Astrocyte (in vitro differentiated cells and primary cell): ENCODE results near the gene ANKRD33B.

Experiments used
- EZH2 ChIP-seq: IDR thresholded peaks from 2 replicates; pipeline ENCODE4 v1.6.1; 2012; ENCODE audit warnings: mild to moderate bottlenecking, low read length, inconsistent platforms; ENCODE audit not compliant: insufficient read depth
- TF ChIP-seq, protein P1 (sequence below): IDR thresholded peaks from 2 replicates; pipeline ENCODE4 v1.5.1; 2011; ENCODE audit warnings: low read depth, mild to moderate bottlenecking, inconsistent platforms, low read length, moderate library complexity; ENCODE audit not compliant: insufficient read depth

DNA sequence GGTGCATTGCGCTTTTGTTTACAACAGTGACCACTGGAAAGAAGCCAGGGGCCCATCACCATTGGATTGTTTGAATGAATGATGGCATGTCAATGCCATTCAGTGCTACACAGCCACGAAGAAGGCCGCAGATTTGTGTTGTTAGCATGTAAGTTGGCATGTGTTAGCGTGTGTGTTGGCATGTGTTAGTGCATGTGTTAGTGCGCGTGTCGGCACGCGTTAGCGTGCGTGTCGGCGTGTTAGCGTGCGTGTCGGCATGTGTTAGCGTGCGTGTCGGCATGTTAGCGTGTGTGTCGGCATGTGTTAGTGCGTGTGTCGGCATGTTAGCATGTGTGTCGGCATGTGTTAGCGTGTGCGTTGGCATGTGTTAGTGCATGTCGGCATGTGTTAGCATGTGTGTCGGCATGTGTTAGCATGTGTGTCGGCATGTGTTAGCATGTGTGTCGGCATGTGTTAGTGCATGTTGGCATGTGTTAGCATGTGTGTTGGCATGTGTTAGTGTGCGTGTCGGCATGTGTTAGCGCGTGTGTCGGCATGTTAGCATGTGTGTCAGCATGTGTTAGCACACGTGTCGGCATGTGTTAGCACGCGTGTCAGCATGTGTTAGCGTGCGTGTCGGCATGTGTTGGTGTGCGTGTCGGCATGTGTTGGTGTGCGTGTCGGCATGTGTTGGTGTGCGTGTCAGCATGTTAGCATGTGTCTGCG lies 15.3 kb upstream of the ANKRD33B start:
- TF ChIP-seq EZH2: no peak
- TF ChIP-seq, protein P1, sequence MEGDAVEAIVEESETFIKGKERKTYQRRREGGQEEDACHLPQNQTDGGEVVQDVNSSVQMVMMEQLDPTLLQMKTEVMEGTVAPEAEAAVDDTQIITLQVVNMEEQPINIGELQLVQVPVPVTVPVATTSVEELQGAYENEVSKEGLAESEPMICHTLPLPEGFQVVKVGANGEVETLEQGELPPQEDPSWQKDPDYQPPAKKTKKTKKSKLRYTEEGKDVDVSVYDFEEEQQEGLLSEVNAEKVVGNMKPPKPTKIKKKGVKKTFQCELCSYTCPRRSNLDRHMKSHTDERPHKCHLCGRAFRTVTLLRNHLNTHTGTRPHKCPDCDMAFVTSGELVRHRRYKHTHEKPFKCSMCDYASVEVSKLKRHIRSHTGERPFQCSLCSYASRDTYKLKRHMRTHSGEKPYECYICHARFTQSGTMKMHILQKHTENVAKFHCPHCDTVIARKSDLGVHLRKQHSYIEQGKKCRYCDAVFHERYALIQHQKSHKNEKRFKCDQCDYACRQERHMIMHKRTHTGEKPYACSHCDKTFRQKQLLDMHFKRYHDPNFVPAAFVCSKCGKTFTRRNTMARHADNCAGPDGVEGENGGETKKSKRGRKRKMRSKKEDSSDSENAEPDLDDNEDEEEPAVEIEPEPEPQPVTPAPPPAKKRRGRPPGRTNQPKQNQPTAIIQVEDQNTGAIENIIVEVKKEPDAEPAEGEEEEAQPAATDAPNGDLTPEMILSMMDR: no peak
